ENCODE data around the gene APPBP2. TPM values are rescaled to one million over a fixed set of nuclear protein-coding genes. Genes with fewer than 3 reads are reported as not detected.

APPBP2 gene
- polyA plus RNA-seq, 4 donors: 45.5 to 57.8 (median 55.8) TPM

- no peak for DNase-seq (ENCODE audit: low read depth in 4 of 4, low spot score in 3 of 4)
These were observed 124.2 kb downstream of the APPBP2 start for GRCh38 chr17:60401819-60402218.

GRCh38 chr17:60398227-60398959, 127.6 kb downstream of the APPBP2 start:
- DNase-seq (ENCODE audit: low read depth in 4 of 4, low spot score in 3 of 4): no peak

DNA sequence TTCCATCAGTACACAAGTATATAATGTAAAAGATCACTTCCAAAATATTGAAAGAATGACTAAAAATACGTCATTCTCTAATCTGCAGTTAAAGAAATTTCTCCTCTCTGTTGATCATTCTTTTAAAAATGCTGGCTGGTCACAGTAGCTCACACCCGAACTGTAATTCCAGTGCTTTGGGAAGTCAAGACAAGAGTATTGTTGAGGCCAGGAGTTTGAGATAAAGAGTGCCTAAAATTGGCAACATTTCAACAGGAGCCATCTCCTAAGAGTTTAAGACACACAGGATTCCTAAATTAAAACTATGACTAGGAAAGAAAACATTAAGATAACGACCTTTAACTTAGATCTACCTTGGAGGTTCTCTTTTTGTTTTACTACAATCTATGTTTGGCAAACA, 129.6 kb downstream of the APPBP2 start:
- DNase-seq (ENCODE audit: low read depth in 4 of 4, low spot score in 3 of 4): no peak

GRCh38 chr17:60395508-60396065, 130.5 kb downstream of the APPBP2 start:
- DNase-seq (ENCODE audit: low read depth in 4 of 4, low spot score in 3 of 4): no peak

GRCh38 chr17:60393840-60394723, 132.0 kb downstream of the APPBP2 start:
- DNase-seq (ENCODE audit: low read depth in 4 of 4, low spot score in 3 of 4): no peak

Other genes starting within 250 kb of the APPBP2 start
- gene USP32, start 134.1 kb downstream of the APPBP2 start, polyA plus RNA-seq (ENCODE audit: insufficient read length in 4 of 4): 10 to 100 TPM; 38.9 to 43.7 (median 41.5) TPM
- gene CHCT1, start 103.8 kb downstream of the APPBP2 start, polyA plus RNA-seq (ENCODE audit: insufficient read length in 4 of 4): under 1 TPM in 1 of 4 donors, not detected in 3; 0.10 TPM
- 10 to 100 TPM; 19.2 to 27.2 (median 25.2) TPM for gene PPM1D, start 74.0 kb upstream of the APPBP2 start, polyA plus RNA-seq (ENCODE audit: insufficient read length in 4 of 4)
- 10 to 100 TPM; 26.2 to 27.7 (median 26.8) TPM for gene BCAS3, start 151.6 kb upstream of the APPBP2 start, polyA plus RNA-seq (ENCODE audit: insufficient read length in 4 of 4)